Activated effector memory CD4-positive, alpha-beta T cell treated with anti-CD3 and anti-CD28 coated beads, Interleukin-2, amount 50 U/mL, for 16 hours (primary cell): Measurements from ENCODE around the gene TNPO3.
A peak's percentile ranks its signal among the peaks of the same experiment; 100 is the strongest.

Source experiments
- DNase-seq: peaks from one replicate; pipeline ENCODE4 v3.0.0-alpha.2; 2020

The TNPO3 gene

GRCh38 chr7:128919881-128920799 is 134.8 kb downstream of the TNPO3 start:
- DNase-seq, result peak; percentile 34

GRCh38 chr7:128919241-128919640 is 135.7 kb downstream of the TNPO3 start:
- DNase-seq, result peak; percentile 39

DNA sequence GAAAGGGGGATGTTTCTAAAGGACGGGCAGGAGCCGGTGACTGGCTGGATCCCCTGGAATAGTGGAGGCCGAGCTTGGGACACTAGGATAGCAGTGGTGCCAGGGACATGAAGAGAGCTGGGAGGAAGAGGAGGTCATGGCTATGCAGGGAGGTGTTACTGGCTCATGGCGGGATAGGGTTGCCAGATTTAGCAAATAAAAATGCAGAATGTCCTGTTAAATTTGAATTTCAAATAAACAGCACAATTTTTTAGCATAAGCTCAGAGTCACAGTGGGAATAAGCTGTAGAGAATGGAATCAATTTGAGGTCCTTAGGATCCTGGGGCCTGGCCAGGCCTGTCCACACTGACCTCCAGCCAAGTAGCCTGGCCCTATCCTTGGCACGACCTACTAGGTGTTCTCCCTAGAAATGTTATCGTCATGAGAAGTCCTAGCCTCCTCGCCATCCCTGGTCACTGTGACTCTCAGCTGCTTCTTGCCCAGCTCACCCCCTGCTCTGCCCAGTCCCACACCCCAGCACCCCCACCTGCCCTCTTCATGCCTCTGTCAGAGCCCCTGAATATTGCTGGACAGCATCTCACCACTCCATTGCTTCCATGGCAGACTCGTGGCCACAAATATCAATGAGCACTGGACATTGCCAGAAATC is 136.8 kb downstream of the TNPO3 start:
- peak; percentile 48 for DNase-seq

DNA sequence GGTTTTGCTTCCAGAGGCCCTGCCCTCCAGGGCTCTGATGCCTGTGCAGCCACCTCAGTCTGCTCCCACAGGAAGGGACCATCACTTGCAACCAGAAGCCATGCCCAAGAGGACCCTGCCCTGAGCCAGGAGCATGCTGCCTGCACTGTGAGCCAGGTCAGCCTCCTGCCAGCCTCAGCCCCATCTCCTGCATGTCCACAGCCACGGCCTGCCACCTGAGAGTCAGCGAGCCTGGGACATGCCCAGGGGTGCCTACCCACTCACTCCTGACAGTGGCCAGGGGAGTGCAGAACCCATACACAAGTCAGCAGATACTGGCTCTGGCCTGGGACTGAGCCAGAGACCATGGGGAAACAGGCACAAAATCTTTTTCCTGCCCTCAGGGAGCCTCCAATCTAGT is 137.8 kb downstream of the TNPO3 start:
- DNase-seq, result peak; percentile 43

- peak; percentile 34 for DNase-seq
Observed at GRCh38 chr7:128916643-128916915, 138.3 kb downstream of the TNPO3 start.

- DNase-seq, result peak; percentile 61
Observed at GRCh38 chr7:128915841-128916642, 138.9 kb downstream of the TNPO3 start.

GRCh38 chr7:128915271-128915819 is 139.6 kb downstream of the TNPO3 start:
- DNase-seq, result peak; percentile 60

GRCh38 chr7:128914566-128915151 is 140.3 kb downstream of the TNPO3 start:
- DNase-seq, result peak; percentile 65

DNA sequence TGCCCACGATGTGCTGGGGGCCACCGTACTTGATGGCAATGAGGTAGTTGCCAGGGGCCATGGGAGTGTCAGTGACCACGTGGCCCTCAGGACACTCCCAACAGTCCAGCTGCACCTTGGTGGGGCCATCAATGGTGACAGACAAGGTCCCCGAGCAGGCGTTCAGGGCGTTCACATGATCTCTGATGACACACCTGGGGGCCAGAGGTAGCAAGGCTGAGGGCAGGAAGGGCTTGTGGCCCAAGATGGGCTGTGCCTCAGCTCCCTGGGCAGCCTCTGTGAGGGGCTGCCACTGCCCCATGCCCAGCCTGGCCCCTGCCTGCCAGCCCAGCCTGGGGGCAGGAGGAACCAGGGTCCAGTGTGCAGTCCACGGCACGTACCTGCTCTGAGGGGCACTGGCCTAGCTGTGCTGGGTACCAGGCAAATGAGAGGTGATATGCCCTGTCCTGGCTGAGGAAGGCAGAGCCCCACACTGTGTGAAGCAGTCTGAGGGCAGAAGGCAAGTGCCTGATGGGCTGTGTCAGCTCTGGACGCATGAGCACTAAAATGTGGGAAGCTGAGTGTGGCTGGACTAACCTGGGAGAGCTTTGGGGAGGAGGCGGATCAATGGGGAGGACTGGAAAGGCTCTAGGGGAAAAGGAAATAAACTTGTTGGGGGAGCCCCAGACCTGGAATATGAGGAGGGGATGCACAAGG is 140.9 kb downstream of the TNPO3 start:
- DNase-seq, result peak; percentile 46

DNA sequence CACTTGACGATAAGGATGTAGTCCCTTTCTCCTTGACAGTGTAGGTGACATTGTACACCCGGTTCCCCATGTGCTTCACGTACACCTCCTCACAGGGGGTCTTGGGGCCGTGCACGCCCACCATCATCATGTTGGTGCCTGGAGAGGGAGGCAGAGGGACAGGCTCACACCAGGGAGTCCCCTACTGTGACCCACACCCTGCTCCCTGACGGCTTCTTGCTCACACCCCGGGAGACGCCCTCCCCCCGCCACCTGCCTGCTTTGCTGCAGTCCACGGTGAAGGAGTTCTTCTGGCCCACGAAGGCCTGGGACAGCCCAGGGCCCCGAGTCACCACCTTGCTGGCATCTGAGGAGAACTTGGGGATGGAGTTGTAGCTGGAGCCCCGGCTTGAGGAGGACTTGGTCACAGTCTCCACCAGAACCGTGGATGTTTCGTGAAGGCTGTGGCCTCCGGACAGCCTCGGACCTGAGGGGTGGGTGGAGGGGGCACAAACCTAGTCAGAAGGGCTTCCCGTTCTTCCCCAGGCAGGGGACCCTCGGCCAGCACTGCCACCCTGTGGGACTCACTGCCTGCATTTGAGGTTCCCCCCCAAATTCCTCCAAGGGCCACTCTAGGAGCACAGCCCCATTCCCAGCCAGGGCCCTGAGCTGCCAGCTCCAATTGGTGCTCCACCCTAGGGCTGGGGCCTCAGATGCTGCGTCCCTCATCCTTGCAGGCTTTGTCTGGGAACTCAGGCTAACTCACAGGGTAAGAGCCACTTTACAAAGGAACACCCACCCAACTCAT is 142.0 kb downstream of the TNPO3 start:
- DNase-seq, result peak; percentile 10

DNA sequence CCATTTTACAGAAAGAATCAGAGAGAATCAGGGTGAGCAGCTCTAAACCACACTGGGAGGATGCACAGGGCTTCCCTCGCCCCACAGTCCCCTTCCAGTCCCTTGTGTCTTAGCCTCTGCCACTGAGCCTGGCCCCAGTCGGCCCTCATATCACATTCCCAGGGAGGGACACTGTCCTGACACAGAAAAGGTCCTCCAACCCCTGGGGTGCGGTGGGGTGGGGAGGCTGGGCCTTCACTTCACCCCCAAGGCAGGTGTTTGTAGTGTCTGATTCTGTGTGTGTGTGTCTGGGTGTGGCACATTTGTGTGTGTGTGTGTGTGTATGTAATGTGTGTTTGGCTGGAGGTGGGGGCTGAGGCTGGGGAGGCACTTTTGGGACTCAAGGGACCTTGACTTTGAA is 142.6 kb downstream of the TNPO3 start:
- no peak for DNase-seq

- DNase-seq, result no peak
Observed at GRCh38 chr7:128911423-128912031, 143.4 kb downstream of the TNPO3 start.

DNA sequence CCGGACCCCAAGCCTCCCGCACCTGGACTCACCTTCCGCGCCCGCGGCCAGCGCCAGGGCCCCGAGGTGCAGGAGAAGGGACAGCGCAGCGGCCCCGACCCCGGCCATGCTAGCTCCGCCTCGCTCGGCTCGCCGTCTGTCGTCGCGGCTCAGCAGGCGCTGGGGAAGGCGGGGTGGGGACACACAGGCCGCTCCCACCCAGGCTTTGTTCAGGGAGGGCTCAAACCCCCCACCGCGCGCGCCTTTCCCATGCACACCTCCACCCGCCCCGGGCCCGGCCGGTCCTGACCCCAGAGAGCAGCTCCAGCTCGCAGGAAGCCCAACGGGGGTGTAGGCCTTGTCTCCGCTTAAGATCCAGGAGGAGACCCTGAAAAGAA is 144.4 kb downstream of the TNPO3 start, which contains the start of gene KCP:
KCP (minus strand) TSS at position 141 of the 377 bp plus-strand sequence; CDS start at position 108, 33 bp downstream.
- no peak for DNase-seq

GRCh38 chr7:128909625-128910568 is 145.0 kb downstream of the TNPO3 start:
- no peak for DNase-seq

GRCh38 chr7:128908750-128909624 is 145.9 kb downstream of the TNPO3 start:
- no peak for DNase-seq

DNA sequence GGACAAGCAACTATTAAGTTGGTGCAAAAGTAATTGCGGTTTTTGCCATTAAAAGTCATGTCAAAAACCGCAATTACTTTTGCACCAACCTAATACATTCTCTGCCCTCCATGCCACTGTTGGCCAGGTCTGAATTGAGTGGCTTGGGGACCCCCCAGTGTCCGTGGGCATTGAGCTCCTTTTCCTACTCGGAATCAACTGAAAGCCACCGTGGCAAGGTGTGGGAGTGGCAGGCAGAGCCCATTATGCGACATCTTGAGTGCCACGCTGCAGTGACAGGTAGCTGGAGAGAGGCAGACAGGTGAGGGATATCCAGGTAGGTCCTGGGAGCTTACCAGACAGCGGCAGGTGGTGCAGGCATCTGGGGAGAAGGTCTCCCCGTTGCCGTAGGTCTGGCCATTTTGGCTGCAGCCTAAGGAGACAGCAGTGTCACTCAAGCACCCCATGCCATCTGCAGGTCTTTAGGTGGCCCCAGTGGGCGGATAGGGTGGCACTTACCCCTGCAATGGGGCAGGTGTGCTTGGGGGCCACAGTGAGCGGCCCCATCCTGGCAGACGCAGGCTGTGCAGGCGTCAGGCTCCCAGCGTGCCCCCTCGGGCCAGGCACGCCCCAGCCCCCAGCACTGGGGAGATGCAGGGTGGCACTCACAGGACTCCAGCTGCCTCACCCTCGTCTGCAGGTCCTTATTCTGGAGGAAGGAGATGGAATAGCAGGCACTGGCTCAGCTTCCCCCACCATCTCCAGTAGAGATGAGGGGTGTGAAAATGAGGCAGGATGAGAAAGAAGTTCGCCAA is 147.9 kb downstream of the TNPO3 start:
- no peak for DNase-seq

DNA sequence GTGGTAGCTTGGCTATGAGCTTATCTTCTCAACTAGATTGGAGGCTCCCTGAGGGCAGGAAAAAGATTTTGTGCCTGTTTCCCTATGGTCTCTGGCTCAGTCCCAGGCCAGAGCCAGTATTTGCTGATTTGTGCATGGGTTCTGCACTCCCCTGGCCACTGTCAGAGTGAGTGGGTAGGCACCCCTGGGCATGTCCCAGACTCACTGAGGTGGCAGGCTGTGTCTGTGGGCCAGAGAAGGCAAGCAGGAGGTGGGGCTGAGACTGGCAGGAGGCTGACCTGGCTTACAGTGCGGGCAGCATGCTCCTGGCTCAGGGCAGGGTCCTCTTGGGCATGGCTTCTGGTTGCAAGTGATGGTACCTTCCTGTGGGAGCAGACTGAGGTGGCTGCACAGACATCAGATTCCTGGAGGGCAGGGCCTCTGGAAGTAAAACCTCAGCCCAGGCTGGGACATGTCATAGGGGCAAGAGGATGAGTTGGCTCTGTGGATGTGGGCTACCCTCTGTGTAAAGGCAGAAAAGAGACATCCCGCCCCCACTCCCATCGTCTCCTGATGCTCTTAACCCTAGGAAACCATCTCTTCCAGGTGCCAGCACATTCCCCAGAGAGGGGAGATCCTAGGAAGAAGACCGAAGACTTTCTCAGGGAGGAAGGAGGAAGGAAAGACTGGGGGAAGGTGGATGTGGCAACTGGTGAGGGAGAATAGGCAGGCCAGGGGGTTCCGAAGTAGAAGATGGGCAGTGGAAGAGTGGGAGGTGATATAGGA is 148.7 kb downstream of the TNPO3 start:
- no peak for DNase-seq
